Medulla oblongata (tissue), 1 donor: ENCODE data around the gene YPEL5.

ENCODE experiments used
- DNase-seq: peaks from one replicate; pipeline ENCODE4 v3.0.0-alpha.2; 2015; ENCODE audit errors: extremely low spot score

YPEL5 gene

GRCh38 chr2:30165050-30165520, 18.3 kb downstream of the YPEL5 start:
- peak; percentile 89 for DNase-seq

- DNase-seq = no peak
These were observed 18.8 kb downstream of the YPEL5 start for GRCh38 chr2:30165617-30166016.

- no peak for DNase-seq
These were observed 25.8 kb downstream of the YPEL5 start for GRCh38 chr2:30172627-30173026.

DNA sequence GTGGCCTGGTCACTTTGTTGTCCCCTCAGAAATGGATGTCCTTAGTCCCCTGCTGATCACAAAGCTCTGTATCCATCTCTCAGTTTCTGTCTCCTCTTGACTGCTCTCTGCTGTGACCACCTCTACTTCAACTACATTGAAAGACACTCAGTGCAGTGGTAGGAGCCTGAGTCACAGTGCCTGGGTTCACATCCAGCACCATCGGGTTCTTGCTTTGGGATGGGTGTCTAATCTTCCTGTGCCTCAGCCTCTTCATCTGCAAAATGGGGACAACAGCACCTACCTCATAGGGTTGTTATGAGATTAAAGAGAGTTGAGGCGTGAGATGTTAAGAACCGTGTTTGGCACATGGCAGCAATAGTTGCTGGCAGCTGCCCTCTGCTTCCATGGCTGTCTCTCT, 30.6 kb downstream of the YPEL5 start:
- no peak for DNase-seq

GRCh38 chr2:30177956-30178355, 31.1 kb downstream of the YPEL5 start:
- no peak for DNase-seq

- peak; percentile 17 for DNase-seq
These were observed 32.0 kb downstream of the YPEL5 start for GRCh38 chr2:30178618-30179434.

DNA sequence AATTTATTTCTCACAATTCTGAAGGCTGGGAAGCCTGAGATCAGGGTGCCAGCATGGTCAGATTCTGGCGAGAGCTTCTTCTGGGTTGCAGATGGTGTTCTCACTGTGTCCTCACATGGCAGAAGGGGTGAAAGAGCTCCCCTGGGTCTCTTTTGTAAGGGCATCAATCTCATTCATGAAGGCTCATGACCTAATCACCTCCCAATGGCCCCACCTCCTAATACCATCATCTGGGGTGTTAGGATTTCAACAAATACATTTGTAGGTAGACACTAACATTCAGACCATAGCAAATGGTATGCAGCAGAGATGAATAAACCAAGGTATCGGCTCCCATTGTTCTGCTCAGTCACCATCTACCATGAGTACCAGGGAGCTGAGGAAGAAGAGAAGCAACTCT, 32.7 kb downstream of the YPEL5 start:
- no peak for DNase-seq

DNA sequence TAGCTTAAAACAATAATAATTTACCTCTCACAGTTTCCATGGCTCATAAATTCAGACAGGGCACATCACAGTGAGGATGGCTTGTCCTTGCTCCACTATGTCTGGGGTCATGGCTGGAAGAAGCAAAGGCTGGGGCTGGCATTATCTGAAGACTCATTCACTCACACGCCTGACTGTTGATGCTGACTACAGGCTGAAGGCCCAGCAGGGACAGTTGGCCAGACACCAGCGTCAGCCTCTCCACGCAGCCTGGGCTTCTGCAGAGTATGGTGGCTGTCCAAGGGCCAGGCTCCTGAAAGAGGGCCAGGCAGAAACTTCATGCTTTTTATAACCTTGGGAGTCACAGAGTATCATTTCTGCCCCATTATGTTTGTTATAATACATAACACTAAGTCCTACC, 33.4 kb downstream of the YPEL5 start:
- DNase-seq = peak; percentile 8

GRCh38 chr2:30181176-30181575, 34.4 kb downstream of the YPEL5 start:
- no peak for DNase-seq

DNA sequence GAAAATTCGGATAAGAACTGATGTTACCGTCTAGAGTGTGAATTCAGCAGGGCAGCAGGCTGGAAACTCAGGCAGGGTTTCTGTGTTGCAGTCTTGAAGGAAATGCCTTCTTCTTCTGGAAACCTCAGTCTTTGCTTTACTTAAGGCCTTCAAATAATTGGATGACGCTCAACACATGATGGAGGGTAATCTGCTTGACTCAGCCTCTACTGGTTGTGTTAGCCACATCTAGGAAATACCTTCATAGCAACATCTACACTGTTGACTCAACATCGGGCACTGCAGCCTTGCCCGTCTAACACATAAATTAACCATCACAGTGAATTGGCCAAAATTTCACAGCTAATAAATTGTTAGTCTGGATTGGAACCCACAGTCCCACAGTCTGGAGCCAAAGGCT, 37.2 kb downstream of the YPEL5 start:
- no peak for DNase-seq

- no peak for DNase-seq
These were observed 38.4 kb downstream of the YPEL5 start for GRCh38 chr2:30185178-30185577.

DNA sequence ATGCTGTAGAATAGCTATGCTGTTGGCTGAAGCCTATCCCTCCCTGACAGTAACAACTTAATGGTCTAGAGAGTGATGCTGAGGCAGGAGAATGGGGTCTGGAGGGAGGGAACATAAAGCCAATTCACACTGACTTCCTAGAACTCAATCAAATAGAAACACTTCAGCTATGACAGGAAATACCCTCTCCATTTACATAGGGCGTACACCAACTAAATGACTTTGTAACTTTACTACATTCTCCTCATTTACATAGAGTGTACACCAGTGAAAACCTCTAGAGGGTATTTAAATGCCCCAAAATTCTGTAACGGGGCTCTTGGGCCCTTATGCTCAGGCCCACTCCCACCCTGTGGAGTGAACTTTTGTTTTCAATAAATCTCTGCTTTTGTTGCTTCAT, 41.5 kb downstream of the YPEL5 start:
- DNase-seq = no peak

DNA sequence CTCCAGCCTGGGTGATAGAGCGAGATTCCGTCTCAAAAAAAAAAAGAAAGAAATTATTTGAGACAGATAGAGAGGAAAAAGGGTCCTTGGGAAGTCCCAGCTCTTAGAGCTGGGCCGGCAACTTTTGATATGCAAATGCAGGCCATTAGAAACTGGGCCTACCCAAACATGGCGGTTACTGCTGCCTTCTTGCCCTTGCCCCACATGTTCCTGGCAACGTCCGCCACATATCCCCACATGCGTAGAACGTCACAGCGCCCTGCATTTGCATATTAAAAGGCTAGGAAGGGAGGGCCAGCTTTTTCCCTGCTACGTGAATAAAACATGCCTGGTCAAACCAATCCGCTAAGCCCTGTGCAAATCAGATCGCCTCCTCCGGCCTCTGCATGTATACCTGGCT, 43.8 kb downstream of the YPEL5 start:
- no peak for DNase-seq

DNA sequence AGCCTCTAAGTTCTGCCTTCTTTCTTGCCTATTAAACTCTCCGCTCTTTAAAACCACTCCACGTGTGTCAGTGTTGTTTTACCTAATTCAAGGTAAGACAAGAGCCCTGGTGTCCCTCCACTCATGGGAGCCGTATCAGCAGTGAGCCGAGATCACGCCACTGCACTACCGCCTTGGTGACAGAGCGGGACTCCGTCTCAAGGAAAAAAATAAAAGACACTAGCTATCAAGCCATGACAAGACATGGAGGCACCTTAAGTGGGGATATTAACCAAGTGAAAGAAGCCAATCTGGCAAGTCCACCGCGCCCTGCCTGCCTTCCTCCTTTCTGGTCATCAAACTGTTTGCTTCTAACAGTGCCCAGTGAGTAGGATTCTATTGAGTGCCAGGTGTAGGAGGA, 44.3 kb downstream of the YPEL5 start:
- no peak for DNase-seq

GRCh38 chr2:30191819-30192271, 45.0 kb downstream of the YPEL5 start:
- no peak for DNase-seq

- no peak for DNase-seq
These were observed 45.5 kb downstream of the YPEL5 start for GRCh38 chr2:30192314-30192713.

DNA sequence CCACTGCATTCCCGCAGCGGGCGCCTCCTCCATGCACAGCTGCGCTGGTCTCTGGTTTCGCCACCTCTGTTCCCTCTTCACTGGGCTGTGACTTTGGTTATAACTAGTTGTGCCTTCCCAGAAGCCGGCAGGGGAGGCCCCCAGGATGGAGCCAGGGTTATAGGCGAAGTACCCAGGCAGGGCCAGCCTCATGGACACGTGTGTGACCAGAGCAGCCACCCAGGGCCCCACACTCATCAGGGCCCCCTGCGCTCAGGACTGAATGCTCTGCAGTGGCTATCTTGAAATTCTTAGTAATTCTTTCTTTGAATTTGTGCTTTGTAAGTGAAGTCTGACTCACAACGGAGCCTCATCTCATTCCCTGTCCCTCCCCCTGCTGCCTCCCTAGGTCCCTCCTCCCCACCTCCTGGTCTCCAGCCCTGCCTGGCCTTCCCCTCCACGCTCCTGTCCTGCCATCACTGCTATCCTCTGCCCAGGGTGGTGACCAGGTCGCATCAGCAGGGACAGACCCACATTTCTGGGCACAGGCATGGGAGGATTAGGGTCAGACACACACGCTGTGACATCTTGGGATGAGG, 46.4 kb downstream of the YPEL5 start:
- no peak for DNase-seq

- no peak for DNase-seq
These were observed 47.6 kb downstream of the YPEL5 start for GRCh38 chr2:30194421-30194820.

DNA sequence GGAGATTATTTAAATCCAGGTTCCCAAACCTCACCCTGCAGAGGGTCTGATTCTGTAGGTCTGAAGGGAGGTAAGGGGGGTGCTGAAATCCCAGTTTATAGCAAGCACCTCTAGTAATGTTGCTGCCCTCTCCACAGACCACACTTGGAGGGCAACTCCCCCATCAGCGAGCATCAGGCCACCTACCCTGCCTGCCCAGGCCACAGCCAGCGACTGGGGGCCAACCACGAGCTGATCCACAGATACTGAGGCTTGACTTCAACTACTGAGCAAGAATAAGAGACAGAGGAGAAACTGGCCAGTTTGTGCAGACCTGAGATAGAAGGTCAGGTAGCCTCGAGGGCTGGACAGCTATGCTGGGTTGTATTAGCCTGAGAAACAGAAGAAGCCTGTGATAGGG, 48.2 kb downstream of the YPEL5 start:
- no peak for DNase-seq

DNA sequence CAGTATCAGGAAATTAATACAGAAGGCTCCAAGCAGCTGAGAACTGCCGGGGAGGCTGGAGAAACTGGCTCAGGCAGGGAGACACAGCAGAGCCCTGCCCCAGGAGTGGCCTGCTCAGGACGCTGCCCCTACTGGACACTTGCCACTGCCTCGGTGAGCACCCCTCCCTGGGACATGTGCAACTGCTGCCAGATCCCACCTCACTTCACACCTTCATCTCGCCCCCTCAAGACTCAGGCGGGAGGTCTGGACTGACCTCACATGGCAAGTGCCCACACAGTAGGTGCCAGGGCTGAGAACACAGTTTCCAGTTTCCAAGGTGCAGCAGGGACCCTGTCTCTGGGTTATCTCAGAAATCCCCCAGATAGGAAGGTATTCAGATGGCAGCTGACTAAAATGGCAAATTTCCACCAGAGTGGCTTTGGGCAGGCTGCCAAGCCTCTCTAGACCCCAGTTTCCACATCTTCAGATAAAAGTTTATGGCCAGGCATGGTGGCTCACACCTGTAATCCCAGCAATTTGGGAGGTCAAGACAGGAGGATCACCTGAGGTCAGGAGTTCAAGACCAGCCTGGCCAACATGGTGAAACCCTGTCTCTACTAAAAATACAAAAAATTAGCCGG, 50.9 kb downstream of the YPEL5 start:
- DNase-seq = no peak

- DNase-seq = peak; percentile 80
These were observed 55.2 kb downstream of the YPEL5 start for GRCh38 chr2:30201990-30202389.

GRCh38 chr2:30203156-30203555, 56.3 kb downstream of the YPEL5 start:
- DNase-seq = no peak

DNA sequence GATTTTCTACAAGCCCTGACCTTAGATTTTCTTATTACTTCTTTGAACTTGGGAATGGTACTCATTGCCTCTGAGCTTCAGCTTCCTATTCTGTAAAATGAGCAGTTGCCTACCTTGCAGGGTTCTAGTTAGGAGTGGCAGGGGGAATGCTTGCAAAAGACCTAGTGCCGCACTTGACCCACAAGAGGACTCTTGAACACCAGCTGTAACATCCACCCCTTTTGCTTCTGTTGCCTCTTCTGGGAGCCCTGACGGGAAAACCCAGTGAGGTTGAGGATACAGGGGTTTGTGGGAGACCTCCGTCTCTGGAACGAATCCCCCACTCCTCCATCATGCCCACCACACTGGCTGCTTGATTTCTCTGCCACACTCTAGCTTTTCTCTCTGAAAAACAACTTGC, 57.5 kb downstream of the YPEL5 start:
- DNase-seq = no peak
